OCI-LY7 (cell line): ENCODE data around the gene CD58. TPM values are rescaled to one million over a fixed set of nuclear protein-coding genes. Genes with fewer than 3 reads are reported as not detected.
"Not testable (repeated sequence)": the region's sequence is repeated elsewhere in the genome, so short reads cannot be mapped to it uniquely, and the experiment has no call there.

Source experiments
- BruUV-seq: library from RNA; stranded (reverse); fragments of 400-500 nt; replicated peaks from 2 replicates; lab custom pipeline; 2021; lab: Mats Ljungman, UMichigan
- CTCF ChIA-PET: fragments of 300-600 bp; sonication (Branson Sonifier 250); formaldehyde crosslinking; loops from one replicate; lab custom pipeline; 2022; ENCODE audit warnings: antibody characterized with exemption; ENCODE audit not compliant: unreplicated experiment; lab: Charles Lee
- POLR2A ChIA-PET: fragments of 300-600 bp; sonication (Branson Sonifier 250); formaldehyde crosslinking; loops from one replicate; lab custom pipeline; 2022; ENCODE audit warnings: antibody characterized with exemption; lab: Charles Lee
- DNase-seq: peaks from one replicate; pipeline ENCODE4 v3.0.0-alpha.2; 2015; ENCODE audit warnings: low spot score
- H2AFZ ChIP-seq: fragments of 200-600 bp; sonication (generic), shearing (Covaris generic); 2 replicates; pipeline ENCODE4 v1.6.1; 2014; ENCODE audit warnings: mild to moderate bottlenecking, antibody characterized with exemption, low read length, moderate library complexity
- H3K27ac ChIP-seq: fragments of 200-600 bp; sonication (generic); 2 replicates; pipeline ENCODE4 v1.5.1; 2014; ENCODE audit warnings: mixed run types, low read depth, mild to moderate bottlenecking, moderate library complexity, low read length, inconsistent platforms; ENCODE audit not compliant: poor library complexity, severe bottlenecking
- H3K36me3 ChIP-seq: fragments of 200-600 bp; sonication (generic); 2 replicates; pipeline ENCODE4 v1.6.1; 2014; ENCODE audit warnings: mild to moderate bottlenecking, antibody characterized with exemption, low read length, moderate library complexity, mixed read lengths; ENCODE audit not compliant: insufficient read depth
- H3K4me1 ChIP-seq: fragments of 200-600 bp; sonication (generic); 2 replicates; pipeline ENCODE4 v1.5.1; 2014; ENCODE audit warnings: mild to moderate bottlenecking, low read length; ENCODE audit not compliant: insufficient read depth, poor library complexity, severe bottlenecking
- H3K4me2 ChIP-seq: fragments of 200-600 bp; sonication (generic); 2 replicates; pipeline ENCODE4 v1.6.1; 2014; ENCODE audit warnings: mild to moderate bottlenecking, low read length
- H3K4me3 ChIP-seq: fragments of 200-600 bp; sonication (generic); 2 replicates; pipeline ENCODE4 v1.5.1; 2014; ENCODE audit warnings: mild to moderate bottlenecking, low read depth, low read length; ENCODE audit not compliant: poor library complexity, severe bottlenecking
- H3K79me2 ChIP-seq: fragments of 200-600 bp; sonication (generic); 2 replicates; pipeline ENCODE4 v1.6.1; 2016; ENCODE audit warnings: low read depth, mild to moderate bottlenecking, low read length, moderate library complexity, mixed read lengths; ENCODE audit not compliant: insufficient read depth
- H3K9me2 ChIP-seq: fragments of 200-600 bp; sonication (generic); 2 replicates; pipeline ENCODE4 v1.6.1; 2016; ENCODE audit warnings: mild to moderate bottlenecking, low read length, mixed read lengths; ENCODE audit not compliant: insufficient read depth
- H3K9me3 ChIP-seq: fragments of 200-600 bp; sonication (generic); 2 replicates; pipeline ENCODE4 v1.6.1; 2014; ENCODE audit warnings: mild to moderate bottlenecking, mixed run types, low read length, mixed read lengths
- H4K20me1 ChIP-seq: fragments of 200-600 bp; sonication (generic); 2 replicates; pipeline ENCODE4 v1.6.1; 2014; ENCODE audit warnings: mild to moderate bottlenecking, antibody characterized with exemption, low read length, moderate library complexity, mixed read lengths; ENCODE audit not compliant: insufficient read depth
- intact Hi-C: fragments of 100-400 bp; cut with micrococcal nuclease; formaldehyde crosslinking; loops from one replicate; pipeline ENCODE4 v1.10.0; 2022; ENCODE audit not compliant: unreplicated experiment
- total RNA-seq, 2 experiments: library from RNA; depleted of rRNA in 1 of 2; stranded (reverse); fragments of >200 nt in 1 of 2; shearing (Covaris generic) in 1 of 2; gene quantifications; 2 replicates each; pipeline ENCODE4 v1.2.3, GENCODE V29; 2014 to 2022

The CD58 gene
- total RNA-seq, 2 experiments from 2014 or later = 3.3 TPM; not detected in 1

DNA sequence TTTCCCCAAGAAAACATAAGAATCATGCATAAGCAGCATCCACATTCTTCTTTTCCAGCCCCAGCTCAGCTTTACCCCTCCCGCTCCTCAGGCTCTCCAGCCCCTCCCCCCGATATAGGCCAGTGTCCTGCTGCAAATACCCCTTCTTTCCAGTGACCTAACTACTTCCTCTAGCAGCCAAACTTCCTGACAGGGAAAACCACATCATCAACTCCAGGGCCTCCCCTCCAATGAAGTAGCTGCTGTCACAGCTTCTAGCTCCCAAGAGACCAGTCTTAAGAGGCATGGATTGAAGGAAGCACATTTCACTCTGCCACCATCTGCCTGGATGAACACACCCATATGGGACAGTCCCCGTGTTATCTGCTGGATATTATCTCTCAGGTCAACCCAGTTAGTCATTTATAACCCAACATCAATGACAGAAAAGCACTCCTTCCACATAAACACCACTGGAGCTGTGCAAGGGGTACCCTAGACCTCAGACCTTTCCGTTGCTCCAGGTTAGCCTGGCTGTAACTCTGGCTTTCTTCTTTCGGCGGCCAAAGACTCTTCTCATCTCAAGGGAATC is 39.1 kb upstream of the CD58 start:
- DNase-seq, H3K4me2 ChIP-seq, POLR2A ChIA-PET, intact Hi-C loops, H2AFZ ChIP-seq, H3K4me1 ChIP-seq, H3K9me2 ChIP-seq, H3K79me2 ChIP-seq, H4K20me1 ChIP-seq, H3K9me3 ChIP-seq, CTCF ChIA-PET, H3K36me3 ChIP-seq, BruUV-seq, H3K4me3 ChIP-seq, H3K27ac ChIP-seq: not testable (repeated sequence)

- H3K4me1 ChIP-seq, POLR2A ChIA-PET, H3K79me2 ChIP-seq, H3K9me2 ChIP-seq, CTCF ChIA-PET, H3K4me3 ChIP-seq, H3K9me3 ChIP-seq, BruUV-seq, H4K20me1 ChIP-seq, H3K27ac ChIP-seq, DNase-seq, intact Hi-C loops, H3K4me2 ChIP-seq, H2AFZ ChIP-seq, H3K36me3 ChIP-seq: not testable (repeated sequence)
These were observed 38.0 kb upstream of the CD58 start for GRCh38 chr1:116608841-116609240.

GRCh38 chr1:116608151-116608550 is 37.3 kb upstream of the CD58 start:
- H3K27ac ChIP-seq, POLR2A ChIA-PET, H3K4me1 ChIP-seq, DNase-seq, BruUV-seq, H3K9me2 ChIP-seq, H3K79me2 ChIP-seq, H2AFZ ChIP-seq, H3K9me3 ChIP-seq, CTCF ChIA-PET, H3K4me2 ChIP-seq, H3K4me3 ChIP-seq, intact Hi-C loops, H3K36me3 ChIP-seq, H4K20me1 ChIP-seq: not testable (repeated sequence)

DNA sequence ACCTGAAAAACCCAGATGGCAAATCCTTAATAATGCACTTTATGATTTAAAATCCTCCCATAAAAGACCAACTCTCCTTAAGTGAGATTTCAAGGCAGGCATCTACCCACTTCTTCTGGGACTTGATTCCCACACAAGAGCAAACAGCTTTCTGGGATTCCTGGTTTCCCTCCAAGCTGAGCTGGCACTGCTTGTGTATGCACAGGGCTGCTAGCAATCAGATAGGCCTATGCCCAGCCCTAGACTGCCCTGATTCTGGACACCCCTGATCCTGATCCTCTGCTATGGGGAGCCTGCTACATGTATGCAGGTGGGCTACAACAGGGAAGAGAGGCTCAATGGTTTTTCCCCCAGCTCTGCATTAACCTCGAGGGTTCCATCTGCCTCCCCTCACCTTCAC is 36.6 kb upstream of the CD58 start:
- H3K4me1 ChIP-seq, POLR2A ChIA-PET, H4K20me1 ChIP-seq, DNase-seq, H3K36me3 ChIP-seq, H3K79me2 ChIP-seq, H3K4me3 ChIP-seq, CTCF ChIA-PET, H3K9me2 ChIP-seq, intact Hi-C loops, H3K4me2 ChIP-seq, H3K27ac ChIP-seq, BruUV-seq, H2AFZ ChIP-seq, H3K9me3 ChIP-seq: not testable (repeated sequence)

- H2AFZ ChIP-seq, H3K4me3 ChIP-seq, H3K36me3 ChIP-seq, H3K9me3 ChIP-seq, POLR2A ChIA-PET, H3K9me2 ChIP-seq, CTCF ChIA-PET, H4K20me1 ChIP-seq, BruUV-seq, H3K4me2 ChIP-seq, DNase-seq, H3K27ac ChIP-seq, H3K4me1 ChIP-seq, H3K79me2 ChIP-seq, intact Hi-C loops: not testable (repeated sequence)
These were observed 35.2 kb upstream of the CD58 start for GRCh38 chr1:116606067-116606466.
